NCI-H1048 (cell line): ENCODE measurements around the gene DHRS3.
"Not testable (repeated sequence)": the region's sequence is repeated elsewhere in the genome, so short reads cannot be mapped to it uniquely, and the experiment has no call there.

Experiments used
- DNase-seq: peaks from one replicate; lab custom pipeline; 2025; lab: John Stamatoyannopoulos, UW

Gene DHRS3

DNA sequence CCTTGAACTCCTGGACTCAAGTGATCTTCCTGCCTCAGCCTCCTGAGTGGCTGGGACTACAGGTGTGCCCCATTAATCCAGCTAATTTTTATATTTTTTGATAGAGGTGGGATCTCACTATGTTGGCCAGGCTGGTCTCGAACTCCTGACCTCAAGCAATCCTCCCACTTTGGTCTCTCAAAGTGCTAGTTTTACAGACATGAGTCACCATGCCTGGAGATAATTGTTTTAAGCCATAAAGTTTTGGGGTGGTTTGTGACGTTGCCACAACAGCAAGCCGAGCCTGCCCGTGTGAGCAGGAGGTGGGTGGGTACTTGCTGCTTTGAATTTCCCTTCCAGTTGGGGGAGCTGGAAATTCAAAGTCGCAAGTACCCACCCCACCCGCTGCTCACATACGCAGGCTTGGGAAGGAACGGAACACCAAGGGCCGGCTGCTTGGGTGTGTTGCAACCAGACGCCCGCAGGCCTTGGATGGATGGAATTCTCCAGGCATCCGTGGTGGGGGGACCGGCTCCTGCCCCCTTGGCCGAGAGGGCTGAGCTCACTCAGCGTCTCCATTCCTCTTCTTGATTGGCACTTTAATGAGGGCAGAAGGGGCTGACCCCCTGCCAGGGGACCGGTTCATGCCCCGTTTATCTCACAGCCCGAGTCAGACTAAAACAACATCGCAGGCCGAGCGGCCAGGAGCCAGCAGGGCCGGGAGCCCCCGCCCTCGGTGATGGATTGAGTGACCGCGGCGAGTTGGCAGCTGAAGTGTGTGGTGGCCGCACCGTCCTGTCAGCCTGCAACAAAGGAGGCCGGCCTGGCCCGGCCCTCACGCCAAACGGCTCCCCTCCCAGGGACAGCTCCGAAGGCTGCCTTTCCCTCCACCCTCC is 78.1 kb downstream of the DHRS3 start:
- no peak for DNase-seq

DNA sequence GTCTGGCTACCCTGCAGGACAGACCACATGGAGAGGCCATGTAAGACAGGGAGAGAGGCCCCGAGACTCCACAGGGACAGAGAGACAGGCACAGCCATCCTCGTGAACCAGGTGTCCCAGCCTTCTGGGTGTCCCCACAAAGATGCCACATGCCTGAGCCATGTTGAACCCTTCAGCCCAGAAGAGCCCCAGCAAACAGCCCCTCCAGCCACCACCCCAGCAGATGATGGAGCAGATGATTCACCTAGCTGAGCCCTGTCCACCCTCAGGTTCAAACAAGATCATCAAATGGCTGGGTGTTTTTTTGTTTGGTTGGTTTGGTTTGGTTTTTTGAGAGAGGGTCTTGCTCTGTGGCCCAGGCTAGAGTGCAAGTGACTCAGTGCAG is 78.7 kb downstream of the DHRS3 start:
- no peak for DNase-seq

DNA sequence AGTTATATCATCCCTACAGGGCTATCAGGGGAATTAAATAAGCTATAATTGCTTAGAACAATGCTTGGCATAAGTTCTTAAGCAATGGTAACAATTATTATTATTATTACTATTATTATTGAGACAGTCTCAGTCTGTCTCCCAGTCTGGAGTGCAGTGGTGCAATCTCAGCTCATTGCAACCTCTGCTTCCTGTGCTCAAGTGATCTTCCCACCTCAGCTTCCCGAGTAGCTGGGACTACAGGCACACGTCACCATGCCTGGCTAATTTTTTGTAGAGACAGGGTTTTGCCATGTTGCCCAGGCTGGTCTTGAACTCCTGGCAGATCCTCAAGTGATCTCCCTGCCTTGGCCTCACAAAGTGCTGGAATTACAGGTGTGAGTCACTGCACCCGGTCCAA is 79.5 kb downstream of the DHRS3 start:
- DNase-seq, result not testable (repeated sequence)

DNA sequence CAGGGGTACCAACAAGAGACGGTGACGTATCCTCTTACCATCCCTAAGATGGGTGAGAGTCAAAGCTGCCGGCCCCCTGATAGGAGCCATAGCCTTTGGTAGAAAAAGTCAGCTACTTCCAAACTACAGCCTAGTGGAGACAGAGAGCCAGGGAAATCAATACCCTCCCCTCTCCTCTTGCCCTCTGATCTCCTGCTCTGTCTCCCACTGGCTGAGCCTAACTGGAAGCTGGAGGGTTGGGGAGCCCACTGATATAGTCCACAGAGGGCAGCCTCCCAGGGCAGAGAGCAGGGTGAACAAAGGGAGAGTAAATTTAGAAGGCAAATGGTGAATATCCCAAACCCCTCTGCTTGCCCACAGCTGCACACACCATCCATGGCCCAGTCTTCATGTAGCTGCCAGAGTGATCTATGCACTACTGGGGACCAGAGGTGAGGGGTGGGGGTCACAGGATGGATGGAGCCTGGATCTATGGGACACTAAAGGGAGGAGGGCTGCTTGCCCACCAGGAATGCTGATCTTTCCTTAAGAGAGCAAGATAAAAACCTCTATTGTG is 80.0 kb downstream of the DHRS3 start:
- DNase-seq, result no peak

DNA sequence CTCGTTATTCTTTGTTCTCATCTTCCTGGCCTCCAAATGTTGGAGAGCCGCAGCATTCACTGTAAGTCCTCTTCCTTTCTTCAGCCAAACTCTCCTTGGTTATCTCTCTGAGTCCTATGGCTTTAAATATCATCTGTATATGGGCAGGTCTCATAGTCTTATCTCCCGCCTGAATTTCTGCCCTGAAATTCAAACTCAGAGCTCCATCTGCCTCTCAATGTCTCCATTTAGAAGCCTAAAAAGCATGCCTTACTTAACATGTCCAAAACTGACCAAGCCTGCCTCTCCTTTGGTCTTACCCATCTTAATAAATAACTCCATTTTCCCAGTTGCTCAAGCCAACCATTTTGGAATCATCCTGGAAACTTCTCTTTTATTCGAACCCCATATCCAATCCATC is 80.7 kb downstream of the DHRS3 start:
- DNase-seq, result no peak

DNA sequence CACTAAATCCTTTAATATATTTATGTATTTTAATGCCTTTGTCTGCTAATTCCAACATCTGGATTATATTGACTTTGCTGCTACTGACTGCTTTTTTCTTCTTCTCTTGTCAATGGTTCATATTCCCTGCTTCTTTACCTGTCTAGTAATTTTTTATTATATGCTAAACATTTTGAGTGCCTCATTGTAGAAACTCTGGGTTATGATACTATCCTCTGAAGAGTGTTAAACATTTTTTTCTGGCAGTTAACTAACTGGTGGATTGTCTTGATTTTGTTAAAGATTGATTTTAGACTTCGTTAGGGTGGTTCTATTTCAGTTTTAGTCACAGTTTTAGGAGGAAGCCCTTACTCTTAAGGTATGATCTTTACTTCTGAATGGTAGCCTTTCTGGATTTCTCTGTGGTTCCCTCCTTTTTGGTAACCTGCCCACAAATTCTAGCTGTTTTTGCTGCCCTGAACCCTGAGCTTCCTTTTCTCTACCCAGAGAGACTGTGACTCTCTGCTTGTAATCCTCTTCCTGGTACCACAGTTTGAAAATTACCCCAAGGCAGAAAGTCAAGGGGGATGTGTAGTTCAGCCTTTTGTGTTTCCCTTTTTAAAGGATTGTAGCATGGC is 81.9 kb downstream of the DHRS3 start:
- no peak for DNase-seq

DNA sequence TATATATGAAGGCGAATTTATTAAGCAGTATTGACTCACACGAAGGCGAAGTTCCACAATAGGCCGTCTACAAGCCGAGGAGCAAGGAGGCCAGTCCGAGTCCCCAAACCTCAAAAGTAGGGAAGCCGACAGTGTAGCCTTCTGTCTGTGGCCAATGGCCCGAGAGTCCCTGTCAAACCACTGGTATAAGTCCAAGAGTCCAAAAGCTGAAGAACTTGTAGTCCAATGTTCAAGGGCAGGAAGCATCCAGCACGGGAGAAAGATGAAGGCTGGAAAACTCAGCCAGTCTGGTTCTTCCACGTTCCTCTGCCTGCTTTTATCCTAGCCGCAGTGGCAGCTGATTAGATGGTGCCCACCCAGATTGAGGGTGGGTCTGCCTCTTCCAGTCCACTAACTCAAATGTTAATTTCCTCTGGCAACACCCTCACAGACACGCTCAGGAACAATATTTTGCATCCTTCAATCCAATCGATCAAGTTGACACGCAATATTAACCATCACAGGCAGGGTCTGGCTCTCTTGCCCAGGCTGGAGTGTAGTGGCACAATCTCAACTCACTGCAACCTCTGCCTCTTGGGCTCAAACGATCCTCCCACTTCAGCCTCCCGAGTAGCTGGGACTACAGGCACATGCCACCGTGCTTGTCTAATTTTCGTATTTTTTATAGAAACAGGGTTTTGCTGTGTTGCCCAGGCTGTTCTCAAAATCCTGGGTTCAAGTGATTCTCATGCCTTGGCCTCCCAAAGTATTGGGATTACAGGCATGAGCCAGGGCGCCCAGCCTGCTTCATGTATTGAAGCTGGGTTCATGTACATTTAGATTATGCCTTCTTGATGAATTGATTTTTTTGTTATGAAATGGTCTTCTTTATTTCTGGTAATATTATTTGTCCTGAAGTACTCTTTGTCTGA is 85.3 kb downstream of the DHRS3 start:
- no peak for DNase-seq

- DNase-seq, result no peak
Observed at GRCh38 chr1:12531179-12531499, 86.9 kb downstream of the DHRS3 start.

GRCh38 chr1:12530462-12531178 is 87.4 kb downstream of the DHRS3 start:
- no peak for DNase-seq

DNA sequence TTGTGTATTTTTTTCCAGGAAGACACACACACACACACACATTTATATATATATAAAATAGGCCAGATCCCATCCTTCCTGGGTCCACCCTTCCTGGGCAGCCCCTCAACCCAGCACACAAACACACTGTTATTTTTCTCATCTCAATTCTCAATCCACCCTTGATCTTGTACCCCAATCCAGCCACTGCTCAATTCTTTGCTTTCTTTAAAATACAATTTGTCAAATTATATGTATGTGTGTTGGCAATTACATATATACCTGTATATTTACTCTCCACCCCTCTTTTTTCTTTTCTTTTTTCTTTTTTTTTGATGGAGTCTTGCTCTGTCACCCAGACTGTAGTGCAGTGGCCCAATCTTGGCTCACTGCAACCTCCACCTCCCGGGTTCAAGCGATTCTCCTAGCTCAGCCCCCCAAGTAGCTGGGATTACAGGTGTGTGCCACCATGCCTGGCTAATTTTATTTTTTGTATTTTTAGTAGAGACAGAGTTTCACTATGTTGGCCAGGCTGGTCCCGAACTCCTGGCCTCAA is 88.3 kb downstream of the DHRS3 start:
- DNase-seq, result no peak

DNA sequence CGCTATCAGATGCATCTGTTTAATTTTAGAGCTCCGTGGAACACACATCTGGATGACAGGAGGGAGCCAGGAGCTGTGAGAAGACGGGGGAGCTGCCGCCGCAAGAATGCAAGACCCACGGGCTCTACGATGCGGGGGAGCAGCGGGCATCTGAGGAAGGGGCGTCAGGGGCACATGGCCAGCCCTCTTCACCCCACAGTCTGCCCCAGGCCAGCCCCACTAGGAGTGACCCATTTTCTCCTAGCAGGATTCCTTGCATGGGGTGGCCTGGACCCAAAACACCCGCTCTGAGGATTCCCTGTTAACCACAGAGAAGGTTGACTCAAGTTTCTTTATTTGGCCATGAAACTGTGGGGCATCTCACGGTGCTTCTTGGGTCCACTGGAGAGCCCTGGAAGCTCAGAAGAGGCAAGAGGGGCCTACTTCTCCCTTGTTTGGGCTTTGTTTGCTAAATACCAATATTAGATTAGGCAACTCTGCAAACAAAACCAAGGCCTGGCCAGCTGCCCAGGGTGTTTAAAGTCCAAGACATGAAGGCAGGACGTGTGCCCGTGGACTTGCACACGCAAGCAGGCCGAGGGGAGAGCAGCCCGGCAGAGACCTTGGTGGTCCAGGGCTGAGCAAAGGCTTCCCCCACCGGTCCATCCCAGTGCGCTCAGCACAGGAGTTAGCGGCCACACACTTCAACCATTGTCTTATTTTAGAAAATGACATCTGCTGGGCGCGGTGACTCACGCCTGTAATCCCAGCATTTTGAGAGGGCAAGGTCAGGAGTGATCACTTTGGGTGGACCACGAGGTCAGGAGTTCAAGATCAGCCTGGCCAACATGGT is 89.8 kb downstream of the DHRS3 start:
- no peak for DNase-seq

GRCh38 chr1:12527564-12527963 is 90.4 kb downstream of the DHRS3 start:
- DNase-seq, result no peak

DNA sequence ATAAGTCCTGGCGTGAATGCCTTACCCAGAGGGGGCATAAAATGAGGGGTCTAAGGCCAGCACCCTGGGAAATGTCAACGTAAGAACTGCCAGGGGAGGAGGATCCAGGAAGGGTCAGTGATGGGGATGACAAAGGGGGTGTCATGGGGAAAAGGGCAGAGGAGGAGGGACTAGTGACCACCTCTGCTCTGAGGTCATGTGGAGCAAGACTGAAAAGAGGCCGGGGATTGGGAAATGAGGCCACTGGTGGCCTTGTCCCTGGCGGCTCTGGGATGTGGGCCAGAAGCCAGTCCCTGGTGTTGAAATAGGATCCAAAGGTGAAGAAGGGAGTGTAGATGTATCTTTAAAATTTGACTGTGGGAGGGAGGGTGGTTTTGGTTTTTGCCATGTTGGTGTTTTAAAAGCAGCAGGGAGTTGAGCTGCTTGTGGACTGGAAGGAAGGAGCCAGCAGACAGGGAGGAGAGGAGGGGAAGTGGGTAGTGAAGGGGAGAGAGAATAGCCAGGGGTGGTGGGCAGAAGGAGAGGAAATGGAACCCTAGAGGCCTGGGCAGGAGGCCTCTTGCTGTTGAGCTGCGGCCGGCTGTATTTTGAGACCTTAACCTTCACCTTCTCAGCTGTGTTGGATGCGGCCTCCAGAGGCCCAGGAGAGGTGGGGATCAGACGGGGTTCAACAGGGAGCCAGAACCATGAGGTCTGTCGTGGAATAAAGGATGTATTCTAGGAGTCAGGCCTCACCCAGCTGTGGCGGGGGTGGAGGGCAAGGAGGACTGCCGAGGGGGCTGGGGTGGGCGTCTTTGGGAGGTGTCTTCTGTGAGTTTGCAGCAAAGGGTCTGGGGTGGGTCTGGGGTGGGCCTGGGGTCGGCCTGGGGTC is 92.5 kb downstream of the DHRS3 start:
- no peak for DNase-seq

DNA sequence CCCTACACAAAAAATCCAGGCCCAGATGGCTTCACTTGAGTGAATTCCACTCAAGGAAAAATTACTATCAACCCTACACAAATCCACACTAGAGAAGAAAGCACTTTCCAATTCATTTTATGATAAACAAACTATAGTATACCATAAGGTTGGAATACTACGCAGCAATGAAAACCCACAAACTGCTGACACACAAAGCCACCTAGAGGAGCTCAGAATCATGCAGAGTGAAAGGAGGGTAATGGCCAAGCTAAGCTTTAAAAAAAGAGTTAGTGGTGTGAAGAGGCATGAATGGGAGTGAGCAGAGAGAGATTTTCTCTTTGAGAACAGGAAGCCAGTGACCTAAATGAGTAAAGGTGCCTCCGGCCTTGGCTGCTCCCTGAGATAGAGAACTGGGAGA is 93.7 kb downstream of the DHRS3 start:
- DNase-seq, result no peak

GRCh38 chr1:12522780-12523179 is 95.2 kb downstream of the DHRS3 start:
- not testable (repeated sequence) for DNase-seq

GRCh38 chr1:12521096-12521495 is 96.9 kb downstream of the DHRS3 start:
- DNase-seq, result no peak

- DNase-seq, result no peak
Observed at GRCh38 chr1:12519693-12520364, 98.2 kb downstream of the DHRS3 start.

DNA sequence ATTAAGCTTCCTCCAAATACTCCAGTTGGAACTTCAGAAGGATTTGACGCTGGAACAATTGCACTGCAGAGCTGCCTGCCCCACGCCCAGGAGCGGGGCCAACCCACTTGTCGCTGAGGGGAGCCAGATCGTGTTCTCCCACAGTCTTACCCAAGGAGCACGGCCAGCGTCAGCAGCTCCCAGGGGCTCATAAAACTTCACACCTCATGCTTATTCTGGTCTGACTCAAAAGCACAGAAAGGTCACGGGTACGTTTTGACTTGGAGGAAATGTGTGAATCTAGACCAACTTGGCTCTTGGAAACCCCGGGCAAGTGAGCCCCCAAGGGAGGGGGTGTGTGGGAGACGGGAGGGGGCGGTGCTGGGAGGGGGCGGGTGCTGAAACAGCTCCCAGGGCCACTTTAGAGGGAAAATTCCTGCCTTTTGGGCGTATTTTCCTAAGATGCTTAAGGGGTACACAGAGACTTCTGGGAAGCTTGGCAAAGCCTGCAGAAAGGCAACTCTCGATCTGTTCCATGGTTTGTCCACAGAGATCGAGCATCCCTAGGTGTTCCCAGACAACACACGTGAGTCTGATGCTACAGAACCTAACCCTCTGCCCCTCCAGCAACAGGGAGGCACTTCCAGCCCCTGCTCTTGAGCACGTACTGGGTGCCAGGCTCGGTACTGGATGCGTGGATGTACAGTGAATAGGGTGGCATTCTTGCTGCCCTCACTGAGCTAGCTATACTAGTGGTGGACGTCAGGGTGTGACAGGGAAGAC is 98.9 kb downstream of the DHRS3 start:
- no peak for DNase-seq
